ENCODE measurements around the gene TBXT.

TBXT gene

DNA sequence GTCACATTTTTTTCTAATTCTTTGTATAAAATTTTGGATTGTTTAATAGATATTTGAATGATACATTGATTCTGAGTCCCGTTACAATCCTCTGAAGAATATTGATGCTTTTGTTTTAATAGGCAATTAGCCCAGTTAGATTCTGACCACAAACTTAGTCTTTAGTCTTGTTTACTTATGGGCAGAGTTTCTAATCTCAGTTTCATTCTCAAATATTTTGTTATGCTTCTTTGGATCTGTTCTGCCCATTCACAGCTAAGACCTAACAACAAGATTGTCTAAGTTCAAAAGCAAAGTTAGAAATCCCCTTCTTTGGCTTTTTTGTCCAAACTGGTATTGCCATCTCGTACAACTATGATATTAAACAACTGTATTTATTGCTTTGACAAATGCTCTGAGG, 58.0 kb downstream of the TBXT start:
- no peak for DNase-seq
